Measurements from ENCODE around the gene DIPK1A.
"Not testable (repeated sequence)": the region's sequence is repeated elsewhere in the genome, so short reads cannot be mapped to it uniquely, and the experiment has no call there.

DIPK1A gene

DNA sequence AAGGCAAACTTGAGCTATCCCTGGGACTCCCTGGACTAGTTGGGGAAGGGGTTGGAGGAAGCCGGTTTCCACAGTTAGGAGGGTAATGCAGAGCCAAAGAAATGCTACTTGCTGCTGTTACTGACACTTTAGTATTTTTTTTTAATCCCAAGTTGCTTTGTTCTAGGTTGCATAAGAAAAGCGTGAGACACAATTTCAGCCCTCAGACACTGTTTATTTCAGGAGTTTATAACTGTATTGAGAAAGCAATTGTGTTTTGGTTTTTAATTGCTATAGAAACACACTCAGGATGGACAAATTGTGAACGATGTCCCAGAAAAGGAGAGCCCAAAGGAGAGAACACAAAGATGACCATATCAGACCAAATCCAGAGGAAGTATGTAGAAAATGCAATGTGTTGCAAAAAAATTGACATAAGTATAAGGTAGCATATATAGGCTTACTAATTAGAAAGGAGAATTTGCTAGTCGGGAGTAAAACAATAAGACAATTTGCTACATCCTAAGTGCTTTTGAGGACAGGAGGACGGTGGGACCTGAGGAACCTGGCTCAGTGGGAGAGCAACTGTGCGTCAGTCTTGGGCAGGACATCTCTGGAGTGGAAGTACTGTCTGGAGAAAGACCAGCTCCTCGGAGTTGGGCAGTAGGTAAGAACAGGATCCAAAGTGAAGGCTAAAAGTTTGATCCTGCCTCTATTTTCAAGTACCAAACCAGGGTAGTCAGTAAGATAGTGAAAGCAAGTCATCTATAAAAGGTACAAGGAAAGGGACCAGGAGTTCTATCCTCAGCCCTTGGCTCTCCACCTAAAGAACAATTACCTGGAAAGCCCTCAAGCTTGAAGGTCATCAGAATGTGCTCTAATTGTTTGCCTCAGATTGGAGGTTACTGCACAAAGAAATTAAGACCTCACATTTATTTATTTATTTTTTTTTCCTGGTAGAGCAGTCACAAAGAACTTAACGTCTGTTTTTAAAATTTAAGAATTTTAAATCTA lies 39.9 kb downstream of the DIPK1A start:
- DNase-seq (ENCODE audit: low read depth in 2 of 2), result no peak

DNA sequence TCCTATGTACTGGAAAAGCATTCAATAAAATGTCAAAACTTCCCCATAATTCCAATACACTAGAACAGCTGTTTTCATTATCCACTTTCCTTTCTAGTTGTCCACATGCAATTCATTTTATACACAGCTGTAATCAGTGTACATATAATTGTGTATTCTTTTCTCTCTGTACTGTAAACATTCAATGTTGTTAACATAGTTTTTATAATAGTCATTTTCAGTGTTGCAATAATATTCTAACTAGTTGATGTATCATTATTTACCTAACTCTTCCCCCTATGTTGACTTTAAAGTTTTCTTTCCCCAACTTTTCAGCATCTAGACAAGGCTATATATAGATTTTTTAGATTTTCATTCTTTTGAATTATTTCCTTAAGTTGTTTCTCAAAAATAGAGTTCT lies 44.4 kb downstream of the DIPK1A start:
- no peak for DNase-seq (ENCODE audit: low read depth in 2 of 2)

DNA sequence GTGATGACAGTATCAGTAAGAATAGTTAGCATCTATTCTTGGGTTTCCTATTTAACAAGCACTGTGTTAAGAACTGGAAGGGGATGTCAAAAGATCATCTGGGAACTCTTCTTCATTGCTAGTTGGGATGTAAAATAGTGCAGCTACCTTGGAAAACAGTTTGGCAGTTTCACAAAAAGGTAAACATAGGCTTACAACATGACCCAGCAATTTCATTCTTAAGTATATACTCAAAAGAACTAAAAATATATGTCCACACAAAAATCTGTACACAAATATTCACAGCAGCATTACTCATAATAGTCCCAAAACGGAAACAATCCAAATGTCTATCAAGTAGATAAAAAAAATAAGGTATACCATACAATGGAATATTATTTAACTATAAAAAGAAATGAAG lies 45.7 kb downstream of the DIPK1A start:
- no peak for DNase-seq (ENCODE audit: low read depth in 2 of 2)

DNA sequence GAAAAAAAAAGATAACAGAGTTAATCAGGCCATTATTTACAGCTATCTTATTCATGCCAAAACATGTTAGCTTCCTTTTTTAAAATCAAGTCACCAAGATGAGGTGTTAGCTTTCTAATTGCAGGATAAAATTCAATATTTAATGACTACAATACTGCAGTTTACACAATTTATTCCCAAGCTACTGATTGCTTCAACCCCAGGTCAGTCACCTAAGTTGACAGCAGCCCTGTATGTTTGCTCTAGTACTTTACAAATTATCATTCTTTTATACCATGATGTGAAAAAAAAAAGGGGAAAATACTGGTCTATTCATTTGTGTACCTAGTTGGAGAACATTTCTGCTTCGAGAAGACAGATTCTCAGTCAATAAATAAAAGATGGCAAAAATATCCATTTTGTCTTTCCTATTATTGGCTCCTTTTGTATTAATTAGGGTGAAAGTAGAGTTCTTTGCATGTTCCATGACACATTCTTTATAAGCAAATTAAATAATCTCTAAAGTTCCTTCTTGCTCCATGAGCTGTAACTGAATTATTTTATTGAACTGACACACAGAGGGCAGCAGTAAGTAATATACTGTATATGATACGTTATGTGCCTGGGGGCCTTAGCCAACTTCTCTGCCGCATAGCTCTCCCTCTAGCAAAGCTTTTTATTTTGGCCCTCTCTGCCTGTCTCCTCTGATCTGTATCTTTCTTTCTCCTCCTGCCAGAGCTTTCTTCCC lies 48.0 kb downstream of the DIPK1A start:
- DNase-seq (ENCODE audit: low read depth in 2 of 2), result no peak

DNA sequence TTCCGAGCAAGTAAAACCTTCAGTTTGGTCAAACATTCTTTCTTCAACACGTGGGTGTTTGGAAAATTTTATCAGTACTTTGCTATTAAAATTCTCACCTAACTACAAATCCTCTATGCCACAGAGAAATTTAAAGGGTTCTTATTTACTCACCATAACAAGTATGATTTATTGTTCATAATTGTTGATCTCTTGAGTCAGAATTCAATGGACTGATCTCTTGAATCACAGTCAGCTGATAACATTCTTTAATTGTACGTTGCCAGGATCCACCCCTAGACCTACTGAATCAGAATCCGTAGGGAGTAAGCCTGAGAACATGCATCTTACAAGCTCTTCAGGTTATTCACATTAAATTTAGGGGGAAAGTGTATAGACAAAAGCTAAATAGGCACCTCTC lies 51.2 kb downstream of the DIPK1A start:
- no peak for DNase-seq (ENCODE audit: low read depth in 2 of 2)

DNA sequence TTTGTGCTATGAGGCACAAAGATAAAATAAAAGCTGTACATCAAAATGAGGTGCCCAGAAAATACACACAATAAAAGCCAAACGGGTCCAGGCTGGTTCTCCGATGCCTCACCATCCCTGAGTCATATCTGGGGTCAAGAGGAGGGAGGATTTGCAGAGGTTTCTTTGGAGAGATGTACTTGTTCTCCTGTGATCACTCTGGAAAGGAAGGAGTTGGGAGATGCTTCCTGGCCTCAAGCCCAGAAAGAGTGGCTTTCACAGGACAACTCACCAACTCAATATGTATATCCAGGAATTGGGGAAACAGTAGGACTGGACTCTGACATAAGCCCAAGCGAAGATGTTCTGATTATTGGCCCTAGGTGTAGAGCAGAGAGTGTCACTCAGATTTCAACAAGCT lies 51.9 kb downstream of the DIPK1A start:
- DNase-seq (ENCODE audit: low read depth in 2 of 2), result no peak

DNA sequence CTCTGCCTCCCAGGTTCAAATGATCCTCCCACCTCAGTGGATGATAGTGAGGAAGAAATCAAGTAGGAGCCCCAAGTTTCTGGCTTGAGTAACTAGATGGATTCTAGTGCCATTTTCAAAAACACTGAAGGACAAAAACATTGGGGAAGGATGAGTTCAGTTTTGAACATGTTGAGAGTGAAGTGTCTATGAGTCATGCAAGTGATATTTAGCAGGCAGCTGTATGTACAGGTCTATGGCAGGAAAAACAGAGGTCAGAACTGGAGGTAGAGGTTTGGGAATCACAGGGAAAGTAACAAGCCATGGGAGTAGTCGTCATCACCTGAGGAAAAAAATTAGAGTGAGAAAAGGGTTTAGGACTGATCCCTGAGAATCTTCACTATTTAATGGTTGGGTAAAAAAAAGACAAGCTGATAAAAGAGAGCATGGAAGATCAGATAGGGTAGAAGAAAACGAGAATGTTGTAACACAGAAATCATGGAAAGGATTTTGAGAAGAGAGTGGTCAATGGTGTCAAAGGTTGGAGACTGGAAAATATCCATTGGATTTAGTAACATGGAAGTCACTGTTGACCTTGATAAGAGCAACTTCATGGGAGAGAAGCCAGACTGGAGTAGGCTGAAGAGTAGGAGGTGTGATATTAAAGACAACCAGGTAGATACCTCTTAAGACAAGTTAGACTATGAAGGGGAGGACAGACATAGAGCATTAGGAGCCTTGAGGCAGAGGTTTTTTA lies 53.1 kb downstream of the DIPK1A start:
- no peak for DNase-seq (ENCODE audit: low read depth in 2 of 2)

DNA sequence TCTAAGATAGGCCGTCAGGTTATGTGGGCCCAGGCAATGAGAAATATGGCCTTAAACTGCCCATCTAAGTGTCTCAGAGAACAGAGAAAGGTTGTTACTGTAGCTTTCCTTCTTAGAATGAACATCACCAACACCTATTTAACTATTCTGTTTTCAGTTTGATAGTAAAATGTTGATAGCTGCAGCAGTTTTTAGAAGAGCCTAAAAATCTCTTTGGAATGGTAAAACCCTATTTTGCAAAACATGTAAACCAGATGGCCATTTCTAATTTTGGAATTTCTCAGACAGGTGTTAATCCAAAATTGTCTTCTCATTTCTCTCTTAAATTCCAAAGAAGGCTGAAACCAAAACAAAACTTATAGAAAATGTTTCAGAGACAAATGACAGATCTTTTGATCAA lies 57.5 kb downstream of the DIPK1A start:
- DNase-seq (ENCODE audit: low read depth in 2 of 2), result no peak

DNA sequence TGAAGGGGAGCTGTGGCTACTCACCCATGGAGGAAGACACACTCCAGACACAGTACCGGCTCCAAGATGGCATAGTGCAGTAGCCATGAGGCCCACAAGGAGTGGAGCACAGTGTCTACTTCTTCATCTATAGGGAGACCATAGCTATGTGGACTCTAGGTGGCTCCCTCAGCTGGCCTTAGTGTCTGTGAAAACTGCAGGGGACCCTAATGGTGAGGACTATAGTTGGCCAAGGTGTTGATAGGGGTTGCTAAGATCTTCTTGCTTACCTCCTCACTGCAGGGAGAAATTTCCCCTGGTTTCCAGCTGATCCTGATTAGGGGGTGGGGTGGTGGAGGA lies 58.9 kb downstream of the DIPK1A start:
- DNase-seq (ENCODE audit: low read depth in 2 of 2), result no peak

DNA sequence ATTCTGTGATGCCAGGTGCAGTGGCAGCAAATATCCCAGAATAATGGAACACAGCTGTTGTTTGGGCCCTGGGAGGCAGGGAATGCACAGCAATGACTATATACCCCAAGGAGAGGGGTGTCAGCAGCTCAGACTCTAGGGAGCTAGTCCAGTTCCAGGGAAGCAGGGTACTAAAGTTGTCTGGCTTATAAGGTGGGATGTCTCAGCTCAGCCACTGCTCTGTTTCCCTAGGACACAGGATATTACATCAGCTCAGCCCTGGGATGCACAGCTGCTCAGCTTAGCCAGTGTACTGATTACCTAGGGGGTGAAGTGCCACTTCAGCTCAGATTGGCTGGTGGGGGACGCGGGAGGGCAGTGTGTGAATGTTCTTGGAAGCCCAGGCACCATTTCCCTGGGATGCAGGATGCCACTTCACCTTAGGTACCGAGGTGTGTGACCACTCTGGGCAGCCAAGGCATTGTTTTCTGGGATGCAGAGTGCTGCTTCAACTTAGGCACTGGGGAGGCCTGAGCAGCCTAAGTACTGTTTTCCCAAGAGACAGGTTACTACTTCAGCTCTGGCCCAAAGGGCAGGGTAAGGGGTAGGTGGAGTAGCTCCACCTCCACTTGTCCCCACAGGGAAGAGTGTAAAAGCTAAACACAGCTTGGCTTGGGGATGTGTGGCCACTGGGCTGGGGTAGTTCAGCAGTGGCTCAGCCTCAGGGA lies 59.4 kb downstream of the DIPK1A start:
- DNase-seq (ENCODE audit: low read depth in 2 of 2), result no peak

DNA sequence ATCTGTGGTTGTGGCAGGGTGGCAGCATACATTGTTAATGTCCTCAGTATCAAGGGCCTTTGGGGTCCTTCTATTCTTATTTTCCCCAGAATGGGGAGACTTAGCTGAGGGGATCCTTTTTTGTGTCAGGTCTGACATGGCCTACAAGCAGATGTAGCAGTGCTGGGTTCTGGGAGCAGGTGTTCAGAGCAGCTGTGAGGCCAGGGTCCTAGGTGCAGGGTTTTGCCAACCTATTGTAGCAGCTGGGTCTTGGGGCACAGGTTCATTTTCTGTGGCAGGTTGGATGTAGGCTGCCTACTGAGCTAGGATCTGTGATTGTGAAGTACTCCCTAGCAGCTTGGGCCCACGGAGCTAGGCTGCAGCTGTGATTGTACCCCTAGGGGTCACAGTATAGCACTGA lies 60.1 kb downstream of the DIPK1A start:
- no peak for DNase-seq (ENCODE audit: low read depth in 2 of 2)

DNA sequence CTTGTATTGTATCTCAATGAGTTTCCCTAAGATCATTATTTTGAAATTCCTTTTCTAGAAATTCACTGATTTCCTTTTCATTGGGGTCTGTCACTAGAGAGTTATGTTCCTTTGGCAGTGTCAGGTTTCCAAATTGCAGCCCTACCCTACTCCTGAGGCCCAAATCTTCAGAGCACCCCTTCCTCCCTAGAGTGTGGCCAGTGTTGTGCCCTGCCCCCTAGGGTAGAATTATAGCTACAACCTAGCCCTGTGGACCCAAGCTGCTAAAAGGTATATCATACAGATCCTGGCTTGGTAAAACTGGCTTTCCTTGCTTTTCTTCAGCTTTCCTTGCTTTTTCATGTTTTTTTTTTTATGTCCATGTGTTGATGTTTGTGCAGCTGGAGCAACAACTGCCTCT lies 60.7 kb downstream of the DIPK1A start:
- DNase-seq (ENCODE audit: low read depth in 2 of 2), result no peak

DNA sequence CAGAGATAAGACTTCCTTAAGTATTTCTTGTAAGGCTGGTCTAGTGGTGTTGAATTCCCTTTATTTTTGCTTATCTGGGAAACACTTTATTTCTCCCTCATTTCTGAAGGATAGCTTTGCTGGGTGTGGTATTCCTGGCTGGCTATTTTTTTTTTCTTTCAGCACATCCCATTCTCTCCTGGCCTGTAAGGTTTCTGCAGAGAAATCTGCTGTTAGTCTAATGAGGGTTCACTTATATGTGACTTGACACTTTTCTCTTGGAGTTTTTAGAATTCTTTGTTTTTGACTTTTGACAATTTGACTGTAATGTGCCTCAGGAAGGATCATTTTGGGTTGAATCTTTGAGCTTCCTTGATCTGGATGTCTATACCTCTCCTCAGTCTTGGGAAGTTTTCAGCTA lies 61.5 kb downstream of the DIPK1A start:
- DNase-seq (ENCODE audit: low read depth in 2 of 2), result no peak

DNA sequence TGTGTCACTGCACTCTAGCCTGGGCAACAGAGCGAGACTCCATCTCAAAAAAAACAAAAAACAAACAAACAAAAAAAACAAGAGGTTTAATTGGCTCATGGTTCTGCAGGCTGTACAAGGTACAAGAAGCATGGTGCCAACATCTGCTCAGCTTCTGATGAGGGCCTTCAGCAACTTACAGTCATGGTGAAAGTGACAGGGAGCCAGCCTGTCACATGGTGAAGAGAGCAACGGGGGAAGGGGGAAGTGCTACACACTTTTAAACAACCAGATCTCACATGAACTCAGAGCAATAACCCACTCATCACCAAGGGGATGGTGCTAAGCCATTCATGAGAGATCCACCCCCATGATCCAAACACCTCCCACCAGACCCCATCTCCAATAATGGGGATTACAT lies 63.2 kb downstream of the DIPK1A start:
- DNase-seq (ENCODE audit: low read depth in 2 of 2), result not testable (repeated sequence)

DNA sequence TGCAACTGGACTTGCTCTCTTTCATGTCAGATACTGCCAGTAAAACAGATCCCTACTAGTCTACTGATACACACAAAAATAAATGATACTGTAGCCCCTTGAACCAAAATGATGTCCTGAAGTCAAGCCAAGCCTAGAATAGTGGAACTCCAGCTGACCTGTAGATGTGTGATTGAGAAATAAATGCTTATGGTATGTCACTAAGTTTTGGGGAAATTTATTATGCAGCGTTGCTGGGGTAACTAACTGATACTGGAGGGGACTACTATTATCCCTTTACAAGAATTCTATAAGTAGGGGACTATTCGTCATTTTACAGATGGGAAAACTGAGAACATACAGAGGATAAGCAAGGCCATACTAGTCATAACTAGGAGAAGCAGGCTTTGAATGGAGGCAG lies 73.8 kb downstream of the DIPK1A start:
- DNase-seq (ENCODE audit: low read depth in 2 of 2), result no peak

DNA sequence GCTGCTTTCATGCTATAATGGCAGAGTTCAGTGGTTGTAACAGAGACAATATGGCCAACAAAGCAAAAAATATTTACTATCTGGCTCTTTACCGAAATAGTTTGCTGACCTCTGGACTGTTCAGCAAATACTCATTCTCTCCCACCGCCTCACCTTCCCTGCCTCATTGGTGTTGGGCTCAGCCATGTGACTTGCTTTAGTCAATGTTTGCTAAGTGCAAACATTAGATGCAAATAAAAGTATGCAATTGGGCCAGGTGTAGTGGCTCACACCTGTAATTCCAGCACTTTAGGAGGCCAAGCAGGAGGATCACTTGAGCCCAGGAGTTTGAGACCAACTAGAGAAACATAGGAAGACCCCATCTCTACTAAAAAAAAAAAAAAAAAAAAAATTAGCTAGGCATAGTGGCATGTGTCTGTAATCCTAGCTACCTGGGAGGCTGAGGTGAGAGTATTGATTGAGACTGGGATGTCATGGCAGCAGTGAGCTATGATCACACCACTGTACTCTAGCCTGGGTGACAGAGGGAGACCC lies 74.3 kb downstream of the DIPK1A start:
- no peak for DNase-seq (ENCODE audit: low read depth in 2 of 2)

DNA sequence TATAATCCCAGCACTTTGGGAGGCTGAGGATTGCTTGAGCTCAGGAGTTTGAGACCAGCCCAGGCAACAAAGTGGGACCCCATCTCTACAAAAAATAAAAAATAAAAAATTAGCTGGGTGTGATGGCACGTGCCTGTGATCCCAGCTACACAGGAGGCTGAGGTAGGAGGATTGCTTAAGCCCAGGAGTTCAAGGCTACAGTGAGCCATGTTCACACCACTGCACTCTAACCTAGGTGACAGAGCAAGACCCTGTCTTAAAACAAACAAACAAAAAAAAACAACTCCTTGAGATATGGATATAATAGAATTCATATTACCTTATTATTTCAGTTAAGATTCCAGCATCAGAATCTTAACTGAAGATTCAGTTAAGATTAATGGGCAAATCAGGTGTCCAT lies 77.1 kb downstream of the DIPK1A start:
- DNase-seq (ENCODE audit: low read depth in 2 of 2), result no peak

DNA sequence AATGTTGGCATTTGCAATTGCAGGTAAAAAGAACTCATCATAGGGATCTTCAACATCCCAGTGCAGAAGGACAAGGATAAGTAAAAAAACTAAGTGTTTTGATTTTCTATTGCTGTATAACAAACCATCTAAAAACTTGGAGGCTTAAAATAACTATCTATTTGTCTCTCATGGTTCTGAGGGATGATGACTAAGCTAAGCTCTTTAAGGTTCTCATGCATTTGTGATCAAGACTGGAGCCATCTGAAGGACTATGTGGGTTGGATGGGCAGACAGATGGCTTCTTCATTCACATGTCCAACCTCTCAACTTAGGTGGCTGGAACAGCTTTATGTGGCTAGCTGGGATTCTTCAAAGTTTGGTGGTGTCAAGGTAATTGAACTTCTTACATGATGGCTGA lies 78.0 kb downstream of the DIPK1A start:
- DNase-seq (ENCODE audit: low read depth in 2 of 2), result no peak

DNA sequence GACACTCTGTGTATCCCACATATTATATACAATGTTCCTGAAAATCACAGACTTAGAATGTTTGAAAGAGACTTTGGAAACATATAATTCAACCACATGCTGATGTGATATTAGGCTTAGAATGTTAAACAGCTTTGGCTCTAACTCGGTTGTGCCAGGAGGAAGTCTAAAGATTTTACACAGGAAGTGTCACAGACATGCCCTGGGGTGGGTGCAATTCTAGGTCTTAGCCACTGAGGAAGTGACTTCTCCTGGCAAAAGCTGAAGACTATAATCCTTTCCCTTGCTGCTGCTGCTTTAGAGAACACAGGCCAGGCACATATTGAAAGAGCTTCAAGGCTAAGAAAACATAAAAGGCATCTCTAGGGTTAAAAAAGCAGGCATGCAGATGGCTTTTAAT lies 78.4 kb downstream of the DIPK1A start:
- no peak for DNase-seq (ENCODE audit: low read depth in 2 of 2)

DNA sequence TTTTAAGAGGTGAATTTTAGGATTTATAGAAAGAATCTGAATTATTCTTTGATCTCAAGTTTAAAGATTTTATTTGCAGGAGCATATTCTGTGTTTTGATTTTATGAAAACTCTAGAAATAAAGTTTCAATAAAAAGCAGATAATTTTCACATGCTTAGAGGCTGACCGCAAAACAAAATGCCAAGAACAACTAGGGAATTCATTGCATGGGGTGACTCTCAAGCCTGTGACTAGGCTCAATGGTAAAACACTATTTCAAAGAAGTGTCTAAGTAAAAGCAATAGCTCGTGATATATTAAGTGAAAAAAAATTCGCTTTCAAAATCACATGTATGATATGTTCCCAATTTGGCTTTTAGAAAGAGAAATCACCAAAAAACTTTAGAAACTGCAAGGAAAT lies 79.9 kb downstream of the DIPK1A start:
- DNase-seq (ENCODE audit: low read depth in 2 of 2), result no peak

DNA sequence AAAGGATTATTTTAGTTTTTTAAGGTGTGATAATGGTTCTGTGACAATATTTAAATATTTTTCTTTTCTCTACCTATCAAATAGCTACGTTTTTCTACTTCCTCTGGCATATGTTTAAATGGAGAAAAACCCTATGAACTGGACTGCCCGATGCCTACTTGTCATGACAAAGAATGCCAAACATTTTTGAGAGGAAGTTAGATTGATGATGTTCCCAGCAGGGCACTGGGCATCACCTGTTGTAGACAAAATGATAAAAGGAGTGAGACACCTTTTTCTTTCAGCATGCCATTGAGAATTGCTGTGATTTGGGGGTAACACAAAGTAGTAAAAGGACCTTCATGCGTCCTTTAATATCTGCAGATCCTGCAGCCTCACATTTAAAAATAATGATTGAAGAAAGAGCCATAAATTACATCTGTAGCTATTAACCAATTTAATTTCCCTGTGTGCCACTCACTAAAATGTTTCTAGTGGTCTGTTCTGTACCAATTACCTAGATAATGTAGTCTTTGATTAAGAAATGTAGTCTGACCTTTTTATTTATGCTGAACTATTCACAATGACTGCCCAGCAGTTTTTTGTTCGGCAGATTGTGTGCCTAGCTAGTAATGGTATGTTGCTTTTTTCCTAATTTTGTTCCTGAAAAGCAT lies 81.8 kb downstream of the DIPK1A start:
- DNase-seq (ENCODE audit: low read depth in 2 of 2), result no peak

Measured in stimulated activated CD4-positive, alpha-beta T cell treated with anti-CD3 and anti-CD28 coated beads, Interleukin-12 subunit alpha, Interleukin-12 subunit beta, amount 100 ng/mL, for 24 hours (primary cell).